Gastroesophageal sphincter (tissue), 3 donors: ENCODE results near the gene CRTC3.

Experiments
- POLR2A ChIP-seq, 2 donors: fragments of 450-650 bp; IDR thresholded peaks; one replicate each; pipeline ENCODE4 v1.6.1; 2017; ENCODE audit warnings: antibody characterized with exemption in 2 of 2, mild to moderate bottlenecking in 2 of 2, moderate library complexity in 1 of 2
- TF ChIP-seq, protein P1 (sequence below), 4 experiments: fragments of 200-600 bp in 2 of 4; fragments of 450-650 bp in 2 of 4; sonication (generic) in 1 of 4; IDR thresholded peaks; one replicate each; pipeline ENCODE4 v1.5.1; 2017 to 2019; ENCODE audit warnings: antibody characterized with exemption in 4 of 4, mild to moderate bottlenecking in 2 of 4, moderate library complexity in 2 of 4

GRCh38 chr15:90496791-90497190 lies 32.9 kb upstream of the CRTC3 start:
- TF ChIP-seq, protein P1, sequence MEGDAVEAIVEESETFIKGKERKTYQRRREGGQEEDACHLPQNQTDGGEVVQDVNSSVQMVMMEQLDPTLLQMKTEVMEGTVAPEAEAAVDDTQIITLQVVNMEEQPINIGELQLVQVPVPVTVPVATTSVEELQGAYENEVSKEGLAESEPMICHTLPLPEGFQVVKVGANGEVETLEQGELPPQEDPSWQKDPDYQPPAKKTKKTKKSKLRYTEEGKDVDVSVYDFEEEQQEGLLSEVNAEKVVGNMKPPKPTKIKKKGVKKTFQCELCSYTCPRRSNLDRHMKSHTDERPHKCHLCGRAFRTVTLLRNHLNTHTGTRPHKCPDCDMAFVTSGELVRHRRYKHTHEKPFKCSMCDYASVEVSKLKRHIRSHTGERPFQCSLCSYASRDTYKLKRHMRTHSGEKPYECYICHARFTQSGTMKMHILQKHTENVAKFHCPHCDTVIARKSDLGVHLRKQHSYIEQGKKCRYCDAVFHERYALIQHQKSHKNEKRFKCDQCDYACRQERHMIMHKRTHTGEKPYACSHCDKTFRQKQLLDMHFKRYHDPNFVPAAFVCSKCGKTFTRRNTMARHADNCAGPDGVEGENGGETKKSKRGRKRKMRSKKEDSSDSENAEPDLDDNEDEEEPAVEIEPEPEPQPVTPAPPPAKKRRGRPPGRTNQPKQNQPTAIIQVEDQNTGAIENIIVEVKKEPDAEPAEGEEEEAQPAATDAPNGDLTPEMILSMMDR (IDR thresholded peaks at IDR 0.05) = no peak
- TF ChIP-seq POLR2A (IDR thresholded peaks at IDR 0.05) = no peak
